Right lung (tissue), 5 donors: ENCODE measurements around the gene RILPL1. TPM values are rescaled to one million over a fixed set of nuclear protein-coding genes. Genes with fewer than 3 reads are reported as not detected.
A peak's percentile ranks its signal among the peaks of the same experiment; 100 is the strongest.
"Not testable (repeated sequence)": the region's sequence is repeated elsewhere in the genome, so short reads cannot be mapped to it uniquely, and the experiment has no call there.

Experiments used
- DNase-seq, 2 donors: peaks; one replicate each; pipeline ENCODE4 v3.0.0-alpha.2; 2013
- polyA plus RNA-seq, 5 donors: library from polyadenylated mRNA; unstranded; fragments of 120-200 nt; gene quantifications; one replicate each; pipeline versions ENCODE4 v1.2.1 to v1.2.3, GENCODE V29; 2013; ENCODE audit warnings: inconsistent platforms in 1 of 5, low replicate concordance in 1 of 5; ENCODE audit not compliant: insufficient read length in 5 of 5, insufficient read depth in 1 of 5

RILPL1 gene
- polyA plus RNA-seq, 5 donors = 15.8 to 26.7 (median 22.6) TPM

DNA sequence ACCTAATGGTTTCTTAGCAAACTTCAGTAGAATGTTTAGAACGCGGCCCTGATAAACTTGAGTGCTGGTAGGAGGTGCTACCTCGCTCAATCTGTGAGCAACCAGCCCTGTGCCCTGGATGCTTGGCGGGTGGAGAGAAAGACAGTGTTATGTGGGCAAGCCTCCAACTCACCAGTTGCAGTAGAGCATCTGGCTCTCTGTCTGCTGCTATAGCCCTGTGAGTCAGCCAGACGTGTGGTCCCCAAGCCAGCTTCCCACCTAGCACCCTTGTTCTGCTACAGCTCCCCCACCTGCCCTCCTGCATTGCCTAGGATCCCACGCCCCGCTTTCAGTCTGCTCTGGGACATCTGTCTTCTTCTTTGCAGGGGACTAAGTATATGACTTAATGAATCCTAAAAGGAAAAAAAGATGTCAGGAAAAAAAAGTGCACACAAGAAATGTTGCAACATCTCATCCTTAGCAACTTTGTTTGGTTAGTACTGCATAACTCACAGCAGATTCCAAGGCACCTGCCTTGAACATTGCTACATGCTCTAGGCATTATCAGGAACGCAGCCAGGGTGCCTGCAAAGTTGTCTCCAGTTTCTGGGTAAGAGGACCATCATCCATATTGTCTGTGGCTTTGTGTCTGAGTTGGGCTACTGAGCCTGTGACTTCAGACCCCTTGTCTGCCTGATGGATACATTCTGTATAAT is 62.0 kb downstream of the RILPL1 start:
- DNase-seq = no peak

DNA sequence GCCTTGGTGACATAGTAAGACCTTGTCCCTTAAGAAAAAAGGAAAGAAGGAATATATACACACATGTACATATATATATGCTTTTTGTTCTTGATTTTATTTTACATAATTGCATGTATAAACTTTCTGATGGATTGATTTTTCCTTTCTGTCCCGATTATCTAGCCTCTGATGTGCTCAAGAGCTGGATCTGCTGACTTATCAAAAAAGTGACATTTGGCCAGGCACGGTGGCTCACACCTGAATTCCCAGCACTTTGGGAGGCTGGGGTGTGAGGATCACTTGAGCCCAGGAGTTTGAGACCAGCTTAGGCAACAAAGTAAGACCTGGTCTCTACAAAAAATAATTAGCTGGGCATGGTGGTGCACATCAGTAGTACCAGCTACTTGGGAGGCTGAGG is 63.5 kb downstream of the RILPL1 start:
- no peak for DNase-seq

DNA sequence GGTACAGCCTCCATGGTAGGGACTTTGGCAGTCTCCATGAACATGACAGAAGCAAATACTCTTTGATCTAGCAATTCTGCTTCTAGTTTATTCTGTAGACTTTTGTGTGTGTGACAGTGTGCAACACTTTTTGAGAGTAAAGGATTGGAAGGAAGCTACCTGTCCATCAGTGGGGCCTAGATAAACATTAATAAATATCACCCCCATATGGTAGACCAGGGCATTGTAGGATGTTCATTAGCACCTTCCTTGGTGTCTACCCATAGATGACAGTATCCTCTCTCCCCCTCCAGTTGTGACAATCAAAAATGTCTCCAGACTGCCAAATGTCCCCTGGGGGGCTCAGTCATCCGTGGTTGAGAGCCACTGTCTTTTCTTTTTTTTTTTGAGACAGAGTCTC is 64.7 kb downstream of the RILPL1 start:
- DNase-seq = no peak

DNA sequence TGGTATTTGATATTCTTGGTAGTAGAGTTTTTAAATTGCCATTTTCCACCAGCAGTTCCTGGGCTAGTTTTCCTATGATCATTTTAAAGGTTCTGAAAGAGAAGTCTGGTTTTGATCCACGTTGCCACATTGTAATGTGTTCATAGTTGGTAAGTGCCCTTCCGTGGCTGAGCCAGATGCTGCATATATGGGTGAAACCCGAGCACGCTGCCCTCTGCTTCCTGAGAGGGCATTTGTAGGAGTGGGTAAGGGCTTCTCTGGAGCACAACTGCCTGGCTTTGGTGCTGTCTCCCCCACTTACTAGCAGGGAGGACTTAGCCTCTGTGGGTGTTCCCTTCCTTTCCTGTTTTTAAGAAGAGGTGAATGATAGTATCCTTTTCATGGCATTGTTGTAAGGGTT is 68.4 kb downstream of the RILPL1 start:
- DNase-seq = no peak

DNA sequence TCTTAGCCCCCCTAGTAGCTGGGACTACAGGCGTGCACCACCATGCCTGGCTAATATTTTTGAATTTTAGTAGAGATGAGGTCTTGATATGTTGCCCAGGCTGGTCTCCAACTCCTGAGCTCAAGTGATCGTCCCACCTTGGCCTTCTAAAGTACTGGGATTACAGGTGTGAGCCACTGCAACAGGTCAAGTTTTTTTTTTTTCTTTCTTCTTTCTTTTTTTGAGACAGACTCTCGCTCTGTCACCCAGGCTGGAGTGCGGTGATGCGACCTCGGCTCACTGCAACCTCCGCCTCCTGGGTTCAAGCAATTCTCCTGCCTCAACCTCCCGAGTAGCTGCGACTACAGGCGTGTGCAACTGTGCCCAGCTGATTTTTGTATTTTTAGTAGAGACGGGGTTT is 70.3 kb downstream of the RILPL1 start:
- not testable (repeated sequence) for DNase-seq

DNA sequence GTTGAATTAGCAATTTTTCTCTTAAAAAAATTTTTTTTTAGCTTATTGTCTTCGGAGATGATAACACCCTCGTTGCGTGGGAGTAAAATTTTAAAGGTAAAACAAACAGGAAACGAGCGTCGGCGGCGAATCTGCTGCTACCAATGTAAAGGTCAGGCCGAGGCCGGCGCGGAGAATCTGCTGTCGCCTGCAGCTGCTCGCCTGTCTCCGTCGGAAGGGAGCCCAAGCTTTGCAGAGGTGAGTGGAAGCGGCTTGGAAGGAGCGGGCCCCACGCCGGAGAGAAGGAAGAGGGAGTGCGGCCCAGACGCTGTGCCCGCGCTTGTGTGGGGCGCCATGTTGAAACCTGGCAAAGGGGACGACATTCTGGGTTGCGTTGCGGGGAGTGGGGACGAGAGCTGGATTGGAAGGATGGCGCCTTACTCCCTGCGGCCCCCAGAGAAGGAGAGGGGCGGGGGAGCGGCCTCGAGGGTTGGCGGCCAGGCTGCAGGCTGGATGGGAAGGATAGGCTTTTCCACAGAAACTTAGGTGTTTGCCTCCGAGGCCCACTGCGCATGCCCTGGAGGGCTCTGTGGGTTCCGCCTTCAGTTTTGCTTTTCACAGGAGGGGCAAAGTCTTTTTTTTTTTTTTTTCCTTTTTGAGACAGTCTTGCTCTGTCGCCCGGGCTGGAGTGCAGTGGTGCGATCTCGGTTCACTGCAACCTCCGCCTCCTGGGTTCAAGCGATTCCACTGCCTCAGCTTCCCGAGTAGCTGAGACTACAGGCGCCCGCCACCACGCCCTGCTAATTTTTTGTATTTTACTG is 75.3 kb downstream of the RILPL1 start, which contains the start of gene SNRNP35:
Gene SNRNP35, plus strand, starts transcription at position 160 of the 800 bp plus-strand sequence. CDS start 7,402 bp downstream, outside the sequence.
- DNase-seq = peak; percentile 88 to 90

DNA sequence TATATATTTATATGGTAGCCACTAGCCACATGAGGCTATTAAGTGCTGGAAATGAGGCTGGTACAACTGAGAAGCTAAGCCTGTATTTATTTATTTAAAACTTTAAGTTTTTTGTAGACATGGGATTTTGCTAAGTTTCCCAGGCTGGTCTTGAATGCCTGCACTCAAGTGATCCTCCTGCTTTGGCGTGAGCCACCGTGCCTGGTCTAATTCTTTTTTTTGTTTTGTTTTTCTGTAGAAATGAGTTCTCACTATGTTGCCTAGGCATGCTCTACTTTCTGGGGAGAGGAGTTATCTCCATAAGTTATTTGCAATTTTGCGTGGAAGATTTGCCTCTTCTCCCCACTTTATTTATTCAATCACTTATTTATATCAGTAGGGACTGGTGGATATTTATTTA is 80.4 kb downstream of the RILPL1 start:
- peak in 1 of 2 donors; percentile 13 for DNase-seq

DNA sequence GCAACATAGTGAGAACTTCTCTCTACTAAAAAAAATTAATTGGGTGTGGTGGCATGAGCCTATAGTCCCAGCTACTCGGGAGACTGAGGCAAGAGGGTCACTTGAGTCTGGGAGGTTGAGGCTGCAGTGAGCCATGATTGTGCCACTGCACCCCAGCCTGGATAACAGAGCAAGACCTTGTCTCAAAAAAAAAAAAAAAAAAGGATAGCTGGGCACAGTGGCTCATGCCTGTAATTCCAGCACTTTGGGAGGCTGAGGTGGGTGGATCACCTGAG is 81.3 kb downstream of the RILPL1 start:
- not testable (repeated sequence) for DNase-seq

DNA sequence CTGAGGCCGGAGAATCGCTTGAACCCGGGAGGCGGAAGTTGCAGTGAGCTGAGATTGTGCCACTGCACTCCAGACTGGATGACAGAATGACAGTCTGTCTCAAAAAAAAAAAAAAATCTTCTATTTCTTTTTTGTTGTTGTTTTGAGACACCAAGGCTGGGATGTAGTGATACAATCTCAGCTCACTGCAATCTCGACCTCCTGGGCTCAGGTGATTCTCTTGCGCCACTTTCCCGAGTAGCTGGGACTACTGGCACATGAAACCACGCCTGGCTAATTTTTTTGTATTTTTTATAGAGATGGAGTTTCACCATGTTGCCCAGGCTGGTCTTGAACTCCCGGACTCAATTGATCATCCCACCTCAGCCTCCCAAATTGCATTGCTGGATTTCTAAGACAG is 82.9 kb downstream of the RILPL1 start:
- no peak for DNase-seq

DNA sequence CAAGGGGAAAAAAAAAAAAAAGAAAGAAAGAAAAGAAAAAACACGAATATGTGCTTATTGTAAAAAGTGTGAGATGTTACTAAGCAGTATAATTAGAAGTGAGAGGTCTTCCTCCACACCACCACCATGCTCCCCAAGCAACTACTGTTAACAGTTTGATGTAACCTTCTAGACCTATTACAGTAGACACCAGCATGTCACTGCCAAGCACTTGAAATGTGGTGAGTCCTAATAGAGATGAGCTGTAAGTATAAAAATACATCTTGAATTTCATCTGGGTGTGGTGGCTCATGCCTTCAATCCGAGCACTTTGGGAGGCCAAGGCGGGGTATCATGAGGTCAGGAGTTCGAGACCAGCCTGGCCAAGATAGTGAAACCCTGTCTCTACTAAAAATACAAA is 83.7 kb downstream of the RILPL1 start:
- no peak for DNase-seq

DNA sequence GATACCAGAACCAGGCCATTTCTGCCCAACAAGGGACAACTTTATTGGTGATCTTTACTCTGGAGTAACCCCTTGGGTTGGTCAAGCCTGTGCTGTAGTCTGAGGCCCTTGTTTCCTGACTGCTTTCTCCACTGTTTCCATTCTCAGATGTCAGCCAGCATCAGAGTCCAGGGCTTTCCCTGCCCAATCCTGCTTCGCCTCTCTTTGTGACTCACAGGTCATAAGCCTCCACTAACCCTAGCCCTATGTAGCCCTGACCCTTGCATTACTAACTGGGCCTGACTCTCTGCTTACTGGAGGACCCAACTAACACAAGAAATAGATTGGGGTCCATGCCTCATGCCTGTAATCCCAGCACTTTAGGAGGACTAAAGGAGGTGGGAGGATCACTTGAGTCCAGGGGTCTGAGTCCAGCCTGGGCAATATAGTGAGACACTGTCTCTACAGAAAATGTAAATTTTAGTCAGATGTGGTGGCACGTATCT is 84.2 kb downstream of the RILPL1 start:
- DNase-seq = no peak

DNA sequence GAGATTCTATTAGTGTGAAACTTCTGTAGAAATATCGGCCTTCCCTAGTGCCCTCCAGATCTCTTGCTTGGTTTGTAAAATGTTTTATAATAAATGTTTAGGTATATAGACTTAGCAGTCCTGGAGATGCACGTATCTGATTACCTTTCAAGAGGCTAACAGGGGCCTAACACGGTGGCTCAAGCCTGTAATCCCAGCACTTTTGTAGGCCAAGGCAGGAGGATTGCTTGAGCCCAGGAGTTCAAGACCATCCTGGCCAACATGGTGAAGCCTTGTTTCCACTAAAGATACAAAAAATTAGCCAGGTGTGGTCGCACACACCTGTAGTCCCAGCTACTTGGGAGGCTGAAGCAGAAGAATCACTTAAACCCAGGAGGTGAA is 87.2 kb downstream of the RILPL1 start:
- DNase-seq = no peak

DNA sequence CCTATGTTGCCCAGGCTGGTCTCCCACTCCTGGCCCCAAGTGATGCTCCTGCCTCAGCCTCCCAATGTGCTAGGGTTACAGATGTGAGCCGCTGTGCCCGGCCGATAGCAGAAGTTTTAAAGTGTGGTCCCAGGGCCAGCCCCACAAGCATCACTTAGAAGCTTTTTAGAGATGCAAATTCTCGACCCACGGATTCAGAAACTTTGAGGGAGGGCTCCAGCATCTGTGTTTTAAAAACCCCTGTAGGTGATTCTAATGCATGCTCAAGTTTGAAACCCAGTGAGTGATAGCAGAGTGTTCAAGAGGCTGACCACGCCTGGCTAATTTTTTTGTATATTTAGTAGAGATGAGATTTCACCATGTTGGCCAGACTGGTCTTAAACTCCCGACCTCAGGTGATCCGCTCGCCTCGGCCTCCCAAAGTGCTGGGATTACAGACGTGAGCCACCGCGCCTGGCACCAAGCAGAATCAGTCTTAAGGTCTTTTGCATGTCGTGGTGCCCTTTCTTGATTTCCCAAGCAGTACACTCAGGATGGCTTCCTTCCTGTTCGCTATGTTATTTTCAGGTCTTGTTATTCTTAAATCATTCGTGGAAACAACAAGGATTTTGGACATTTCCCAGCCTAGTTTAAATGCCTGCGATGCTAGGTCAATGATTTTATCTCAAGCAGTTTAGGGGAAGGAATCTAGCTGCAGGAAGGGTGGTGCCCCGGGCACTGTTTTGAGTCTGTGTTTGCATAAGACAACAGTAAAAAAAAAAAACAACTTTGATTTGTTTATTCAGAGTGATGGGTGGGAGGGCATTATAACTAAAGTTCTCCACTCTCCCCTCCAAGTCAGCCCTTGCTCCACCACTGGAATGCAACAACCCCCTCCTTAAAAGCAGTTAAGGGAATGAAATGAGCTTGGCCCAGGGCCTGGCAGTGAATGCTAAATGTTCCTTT is 87.9 kb downstream of the RILPL1 start:
- peak; percentile 50 to 59 for DNase-seq

DNA sequence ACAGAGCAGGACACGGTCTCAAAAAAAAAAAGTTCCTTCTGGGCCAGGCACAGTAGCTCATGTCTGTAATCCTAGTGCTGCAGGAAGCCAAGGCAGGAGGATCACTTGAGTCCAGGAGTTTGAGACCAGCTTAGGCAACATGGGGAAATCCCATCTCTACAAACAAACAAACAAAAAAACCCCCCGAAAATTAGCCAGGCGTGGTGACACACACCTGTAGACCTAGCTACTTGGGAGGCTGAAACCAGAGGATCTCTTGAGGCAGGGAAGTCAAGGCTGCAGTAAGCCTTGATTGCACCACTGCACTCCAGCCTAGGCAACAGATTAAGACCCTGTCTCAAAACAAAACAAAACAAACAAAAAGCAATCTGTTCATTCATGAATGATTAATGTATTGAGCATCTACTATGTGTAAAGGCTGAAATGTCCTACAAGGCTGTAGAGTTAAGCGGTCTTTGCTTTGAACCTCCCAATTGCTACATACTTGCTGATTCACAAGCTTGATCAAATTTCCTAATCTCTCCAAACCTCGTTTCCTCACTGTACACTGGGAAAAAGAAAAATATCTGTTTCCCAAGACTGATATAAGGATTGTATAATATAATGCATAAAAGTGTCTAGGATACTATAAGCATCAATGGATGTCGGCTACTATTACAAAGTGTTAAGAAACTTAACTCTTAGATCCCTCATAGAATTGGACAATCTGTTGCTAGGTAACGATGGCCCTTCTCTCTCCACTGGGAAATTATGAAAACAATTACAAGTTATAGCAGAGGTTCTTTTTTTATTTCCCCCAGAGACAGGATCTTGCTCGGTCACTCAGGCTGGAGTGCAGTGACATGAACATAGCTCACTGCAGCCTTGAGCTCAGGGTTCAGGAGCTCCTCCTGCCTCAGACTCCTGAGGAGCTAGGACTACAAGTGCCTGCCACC is 89.2 kb downstream of the RILPL1 start:
- no peak for DNase-seq

DNA sequence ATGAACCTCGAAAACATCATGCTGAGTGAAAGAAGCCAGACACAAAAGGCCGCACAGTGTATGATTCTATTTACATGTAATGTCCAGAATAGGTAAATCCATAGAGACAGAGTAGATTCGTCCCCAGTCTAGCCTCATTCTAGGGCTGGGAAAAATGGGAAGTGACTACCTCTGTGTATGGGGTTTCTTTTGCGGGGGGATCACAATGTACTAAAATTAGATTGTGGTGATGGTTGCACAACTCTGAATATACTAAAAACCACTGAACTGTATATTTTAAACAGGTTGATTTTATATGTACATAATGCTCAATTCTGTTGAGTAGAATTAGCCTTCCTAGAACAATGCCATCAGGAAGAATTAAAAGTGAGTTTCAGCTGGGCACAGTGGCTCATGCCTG is 90.7 kb downstream of the RILPL1 start:
- DNase-seq = no peak

DNA sequence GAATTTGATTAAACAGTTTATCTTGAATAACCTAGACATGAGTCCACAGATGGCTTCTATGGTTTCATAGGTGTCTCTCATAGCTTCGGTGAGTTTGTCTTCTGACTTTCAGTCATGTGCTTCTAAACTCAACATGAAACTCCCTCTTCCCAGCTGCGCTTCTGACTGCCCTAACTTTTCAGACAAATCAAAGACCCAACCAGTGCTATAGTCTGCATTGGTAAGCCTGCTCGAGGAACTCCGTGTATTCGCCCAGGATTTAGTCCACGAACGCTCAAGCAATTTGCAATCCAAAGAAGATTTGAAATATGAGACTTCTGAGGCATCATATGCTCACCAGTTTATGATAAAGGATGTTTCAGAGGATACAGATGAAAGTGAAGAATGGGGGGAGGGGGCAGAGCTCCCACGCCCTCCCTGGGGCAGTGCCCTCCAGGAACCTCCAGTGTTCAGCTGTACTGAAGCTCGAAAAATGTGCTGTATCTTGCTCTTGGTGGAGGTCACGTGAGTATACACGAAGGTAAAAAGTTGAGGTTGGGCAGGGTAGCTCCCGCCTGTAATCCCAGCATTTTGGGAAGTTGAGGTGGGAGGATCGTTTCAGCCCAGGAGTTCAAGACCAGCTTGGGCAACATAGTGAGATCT is 91.9 kb downstream of the RILPL1 start:
- no peak for DNase-seq

DNA sequence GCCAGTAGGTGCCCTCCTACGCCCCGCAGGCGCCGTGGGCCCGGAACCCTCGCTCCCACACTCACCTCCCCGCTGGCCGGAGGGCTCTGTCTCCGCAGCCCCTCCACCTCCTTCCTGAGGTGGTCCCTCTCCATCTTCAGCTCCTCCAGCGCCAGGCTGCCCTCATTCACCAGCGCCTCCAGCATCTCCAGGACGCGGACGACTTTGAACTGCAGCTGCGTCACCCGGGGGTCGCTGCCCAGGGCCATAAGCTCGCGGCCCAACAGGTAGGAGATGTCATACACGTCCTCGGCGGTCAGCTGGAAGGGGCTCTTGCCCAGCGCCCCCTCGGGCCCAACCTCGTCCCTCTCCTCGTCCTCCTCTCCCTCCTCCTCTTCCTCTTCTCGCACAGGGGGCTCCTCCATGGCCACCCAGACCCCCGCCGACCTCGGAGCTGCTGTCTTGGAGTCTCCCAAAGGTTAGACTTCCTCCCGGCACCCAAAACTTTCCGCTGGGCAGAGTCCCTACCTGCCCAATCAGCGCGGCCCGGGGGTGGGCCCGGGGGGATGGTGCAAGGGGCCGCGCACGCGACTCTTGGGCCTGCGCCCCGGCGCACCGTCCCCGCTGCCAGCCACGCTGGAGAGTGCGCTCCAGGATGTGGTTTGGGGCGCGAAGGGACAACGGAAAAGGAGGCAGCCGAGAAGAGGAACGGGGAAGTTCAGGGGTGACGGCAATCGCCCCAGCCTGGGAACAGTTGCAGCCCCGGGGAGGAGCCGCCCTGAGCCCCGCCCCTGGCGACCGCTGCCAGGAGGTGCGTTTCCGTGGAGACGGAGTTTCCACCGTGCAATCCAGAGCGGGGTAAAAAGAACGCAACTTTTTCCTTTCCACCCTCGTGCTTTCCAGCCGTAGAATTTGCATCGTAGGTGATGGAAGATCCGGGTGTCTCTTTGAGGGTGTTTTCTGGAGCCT is 97.2 kb downstream of the RILPL1 start, which contains the start of gene RILPL2:
Gene RILPL2, minus strand, starts transcription at position 668 of the 948 bp plus-strand sequence. Its CDS starts 264 bp downstream, at position 404.
- DNase-seq = peak; percentile 78 to 81

DNA sequence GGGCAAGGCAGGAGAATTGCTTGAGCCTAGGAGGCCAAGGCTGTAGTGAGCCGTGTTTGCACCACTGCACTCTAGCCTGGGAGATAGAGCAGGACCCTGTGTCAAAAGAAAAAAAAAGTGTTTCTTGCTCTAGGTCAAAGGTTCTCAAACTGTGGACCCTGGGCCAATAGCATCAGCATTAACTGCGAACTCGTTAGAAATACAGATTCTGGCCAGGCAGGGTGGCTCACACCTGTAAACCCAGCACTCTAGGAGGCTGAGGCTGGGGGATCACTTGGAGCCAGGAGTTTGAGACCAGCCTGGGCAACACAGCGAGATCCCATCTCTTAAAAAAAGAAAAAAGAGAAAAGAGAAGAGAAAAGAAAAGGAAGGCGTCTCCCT is 97.9 kb downstream of the RILPL1 start:
- no peak for DNase-seq

DNA sequence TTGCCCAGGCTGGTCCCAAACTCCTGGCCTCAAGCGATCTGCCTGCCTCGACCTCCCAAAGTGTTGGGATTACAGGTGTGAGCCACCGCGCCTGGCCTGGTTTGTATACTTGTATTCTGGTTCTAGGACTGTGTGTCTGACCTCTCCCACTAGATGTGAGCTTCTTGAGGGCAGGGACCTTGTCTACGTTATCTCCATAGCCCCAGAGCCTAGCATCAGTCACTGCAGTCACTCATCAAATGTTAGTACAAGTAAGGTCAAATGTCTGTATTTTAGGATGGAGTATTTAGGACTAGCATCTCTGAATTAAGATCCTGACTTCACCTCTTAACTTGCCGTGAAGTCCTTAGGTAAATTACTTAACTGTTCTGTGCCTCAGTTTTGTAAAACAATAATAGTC is 99.9 kb downstream of the RILPL1 start:
- no peak for DNase-seq
